GM13976 (cell line): ENCODE data around the gene SOX9.
"Not testable (repeated sequence)": the region's sequence is repeated elsewhere in the genome, so short reads cannot be mapped to it uniquely, and the experiment has no call there.

Experiments
- DNase-seq: peaks from one replicate; pipeline ENCODE4 v3.0.0; 2012; ENCODE audit warnings: low spot score
- in situ Hi-C: fragments of 300-500 bp; cut with MboI; formaldehyde crosslinking; loops from one replicate; pipeline ENCODE4 v1.12.0; 2022; ENCODE audit warnings: low sequenced_read_pairs, mixed read lengths, inconsistent platforms; ENCODE audit not compliant: unreplicated experiment
- TF ChIP-seq, protein P1 (sequence below): IDR thresholded peaks from 2 replicates; pipeline ENCODE4 v1.5.1; 2012; ENCODE audit warnings: borderline replicate concordance, mild to moderate bottlenecking; ENCODE audit not compliant: insufficient read depth; ENCODE audit errors: extremely low read depth, missing control alignments, control extremely low read depth

Gene SOX9

DNA sequence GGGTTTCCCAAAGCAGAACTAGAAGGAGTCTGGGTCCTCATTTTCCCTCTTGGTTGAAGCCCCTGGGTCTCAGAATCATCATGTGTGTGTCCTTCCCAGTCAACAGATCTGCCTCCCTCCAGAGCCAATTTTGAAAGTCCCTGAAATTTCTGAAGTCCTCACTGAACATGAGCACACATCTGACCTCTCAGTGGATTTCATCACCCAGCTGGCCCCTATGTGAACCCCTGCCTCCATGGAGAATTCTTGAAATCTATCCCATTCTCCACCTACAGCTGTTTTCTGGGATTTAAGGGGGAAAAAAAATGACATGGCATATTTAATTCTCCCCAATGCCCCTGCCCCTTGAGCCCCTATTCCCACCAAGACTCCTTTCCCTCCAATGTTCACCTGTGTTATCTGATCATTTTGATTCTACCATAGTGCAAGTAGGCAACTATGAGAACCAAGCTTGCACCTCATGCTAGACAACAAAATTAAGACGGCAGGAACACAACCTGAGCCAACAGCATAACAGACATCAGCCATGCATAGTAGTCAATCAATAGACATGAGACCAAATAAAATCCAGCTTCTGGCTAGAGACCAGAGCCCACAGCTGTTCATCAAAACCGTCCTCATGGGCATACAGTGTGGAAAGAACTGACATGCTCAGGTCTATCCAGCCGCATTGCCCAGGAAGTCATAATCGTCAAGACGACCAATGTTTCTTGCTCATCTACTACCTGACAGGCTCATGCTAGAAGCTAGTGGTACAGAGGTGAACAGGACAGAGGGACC is 14.9 kb downstream of the SOX9 start:
- TF ChIP-seq, protein P1, sequence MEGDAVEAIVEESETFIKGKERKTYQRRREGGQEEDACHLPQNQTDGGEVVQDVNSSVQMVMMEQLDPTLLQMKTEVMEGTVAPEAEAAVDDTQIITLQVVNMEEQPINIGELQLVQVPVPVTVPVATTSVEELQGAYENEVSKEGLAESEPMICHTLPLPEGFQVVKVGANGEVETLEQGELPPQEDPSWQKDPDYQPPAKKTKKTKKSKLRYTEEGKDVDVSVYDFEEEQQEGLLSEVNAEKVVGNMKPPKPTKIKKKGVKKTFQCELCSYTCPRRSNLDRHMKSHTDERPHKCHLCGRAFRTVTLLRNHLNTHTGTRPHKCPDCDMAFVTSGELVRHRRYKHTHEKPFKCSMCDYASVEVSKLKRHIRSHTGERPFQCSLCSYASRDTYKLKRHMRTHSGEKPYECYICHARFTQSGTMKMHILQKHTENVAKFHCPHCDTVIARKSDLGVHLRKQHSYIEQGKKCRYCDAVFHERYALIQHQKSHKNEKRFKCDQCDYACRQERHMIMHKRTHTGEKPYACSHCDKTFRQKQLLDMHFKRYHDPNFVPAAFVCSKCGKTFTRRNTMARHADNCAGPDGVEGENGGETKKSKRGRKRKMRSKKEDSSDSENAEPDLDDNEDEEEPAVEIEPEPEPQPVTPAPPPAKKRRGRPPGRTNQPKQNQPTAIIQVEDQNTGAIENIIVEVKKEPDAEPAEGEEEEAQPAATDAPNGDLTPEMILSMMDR = no peak
- in situ Hi-C loops = no loop called here
- no peak for DNase-seq

DNA sequence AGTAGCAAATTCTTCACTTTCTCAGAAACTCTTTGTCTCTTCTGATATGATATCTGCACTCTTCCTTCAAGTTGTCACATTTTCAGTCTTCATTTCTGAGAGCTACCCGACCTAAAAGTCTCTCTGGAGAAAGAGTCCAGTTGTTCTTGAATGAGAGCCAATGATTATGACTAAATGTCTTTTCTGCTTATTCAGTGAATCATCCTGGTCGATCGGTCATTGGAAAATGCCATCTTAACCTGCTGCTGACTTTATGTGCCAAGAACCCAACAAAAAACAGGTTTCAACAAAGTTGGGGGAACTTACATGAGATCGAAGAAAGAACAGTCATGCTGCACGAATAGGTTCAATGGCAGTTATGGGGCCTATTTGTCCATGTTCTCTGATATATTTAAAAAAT is 15.9 kb downstream of the SOX9 start:
- in situ Hi-C loops = no loop called here

DNA sequence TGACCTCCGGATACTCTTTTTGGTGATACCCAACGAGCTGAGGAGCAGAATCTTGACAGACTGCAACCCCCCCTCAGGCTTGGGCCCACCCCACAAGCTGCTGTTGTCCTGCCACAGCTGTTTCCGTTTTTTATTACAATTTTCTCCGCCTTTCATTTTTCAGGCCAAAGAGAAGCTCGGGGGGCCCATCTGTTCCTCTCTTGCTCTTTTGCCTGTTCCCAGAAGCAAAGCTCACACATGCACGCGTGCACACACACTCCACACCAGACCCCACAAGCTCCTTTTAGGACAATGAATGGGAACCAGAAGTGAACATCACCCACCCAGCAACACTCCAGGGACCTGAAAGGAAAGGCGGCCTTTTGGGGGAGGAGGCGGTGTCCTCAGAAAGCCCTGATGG is 16.3 kb downstream of the SOX9 start:
- DNase-seq = no peak
- in situ Hi-C loops = no loop called here
- TF ChIP-seq, protein P1 = no peak

More for the DNA sequence above, 15.9 kb downstream of the SOX9 start:
- TF ChIP-seq, protein P1 = no peak
- no peak for DNase-seq

GRCh38 chr17:72139212-72139611 is 18.4 kb downstream of the SOX9 start:
- TF ChIP-seq, protein P1 = no peak
- DNase-seq = no peak
- in situ Hi-C loops = no loop called here

DNA sequence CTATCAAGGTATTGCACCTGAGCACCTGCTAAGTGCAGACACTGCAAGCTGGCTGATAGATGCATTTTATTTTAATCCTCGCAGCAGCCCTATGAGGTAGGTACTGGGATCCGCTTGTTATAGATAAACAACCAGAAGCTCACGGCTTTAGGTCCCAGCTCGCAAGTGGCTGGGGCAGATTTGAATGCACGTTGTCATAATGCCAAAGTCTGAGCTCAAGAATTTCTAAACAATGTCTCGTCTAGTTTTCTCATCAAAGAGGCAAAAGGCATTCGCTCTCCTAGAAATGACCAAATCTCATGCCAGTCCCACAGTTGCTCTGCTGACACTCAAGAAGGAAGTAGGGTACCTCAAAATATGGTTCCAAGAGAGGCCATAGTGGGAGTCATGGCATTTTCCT is 20.5 kb downstream of the SOX9 start:
- in situ Hi-C loops = no loop called here
- TF ChIP-seq, protein P1 = no peak
- DNase-seq = no peak

- in situ Hi-C loops, DNase-seq: not testable (repeated sequence)
Measured at GRCh38 chr17:72142097-72142496, 21.3 kb downstream of the SOX9 start.

DNA sequence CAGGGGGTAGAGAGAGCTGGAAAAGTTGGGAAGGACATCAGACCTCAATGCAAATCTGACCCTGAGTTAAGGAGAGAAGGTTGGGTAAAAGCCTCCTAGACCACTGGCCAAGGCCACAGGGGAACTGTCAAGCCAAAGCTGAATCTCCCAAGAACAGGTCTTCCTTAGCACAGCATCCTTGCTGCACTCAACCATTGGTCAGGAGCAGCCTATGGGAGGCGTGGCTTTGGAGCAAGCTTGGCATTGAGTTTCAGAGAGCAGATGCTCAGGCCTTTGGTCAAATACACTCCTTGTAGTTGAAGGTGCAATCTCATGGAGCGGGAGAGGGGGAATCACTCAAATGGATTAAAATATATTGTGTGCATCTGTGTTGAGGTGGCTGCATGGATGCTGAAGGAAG is 21.8 kb downstream of the SOX9 start:
- in situ Hi-C loops = no loop called here
- DNase-seq = no peak
- TF ChIP-seq, protein P1 = no peak
